Erythroblast (primary cell): ENCODE results near the gene FNTB.

ENCODE experiments used
- GATA1 ChIP-seq: IDR thresholded peaks from 2 replicates; pipeline ENCODE4 v1.6.1; 2011; ENCODE audit warnings: low read depth, mild to moderate bottlenecking, control low read depth, low read length, moderate library complexity
- POLR2A ChIP-seq: IDR thresholded peaks from 2 replicates; pipeline ENCODE4 v1.6.1; 2011; ENCODE audit warnings: mild to moderate bottlenecking, low read length

- TF ChIP-seq POLR2A (no peak), GATA1 (no peak)
Observed at GRCh38 chr14:65000898-65001591, 14.3 kb downstream of the FNTB start.
